ENCODE data around the gene AOPEP. TPM values are rescaled to one million over a fixed set of nuclear protein-coding genes. Genes with fewer than 3 reads are reported as not detected.

Gene AOPEP
- total RNA-seq, 1 donor from 2014 or later: 25.8 TPM

GRCh38 chr9:95007226-95007869, 280.8 kb downstream of the AOPEP start:
- no peak for DNase-seq
- H3K4me3 Mint-ChIP-seq (ENCODE audit: unreplicated experiment): peak overlapping the region; percentile 31

GRCh38 chr9:95008151-95008771, 281.8 kb downstream of the AOPEP start:
- H3K27me3 Mint-ChIP-seq (ENCODE audit: unreplicated experiment): peaks cover 4% of the 10 kb centered on the region
- H3K9me3 Mint-ChIP-seq (ENCODE audit: unreplicated experiment): peaks cover 2% of the 10 kb centered on the region
- TF ChIP-seq CTCF (IDR thresholded peaks at IDR 0.05; ENCODE audit: partially characterized antibody, unreplicated experiment): no peak
- H3K4me3 Mint-ChIP-seq (ENCODE audit: unreplicated experiment): no peak overlapping the region
- DNase-seq: no peak
- no peak overlapping the region for H3K27ac Mint-ChIP-seq (ENCODE audit: unreplicated experiment)
- no peaks in the 10 kb centered on the region for H3K36me3 Mint-ChIP-seq (ENCODE audit: unreplicated experiment)
- no peaks in the 10 kb centered on the region for H3K4me1 Mint-ChIP-seq (ENCODE audit: low read depth, unreplicated experiment)

More at GRCh38 chr9:95007226-95007869, 280.8 kb downstream of the AOPEP start:
- TF ChIP-seq CTCF (IDR thresholded peaks at IDR 0.05; ENCODE audit: partially characterized antibody, unreplicated experiment): no peak
- peaks cover 4% of the 10 kb centered on the region for H3K27me3 Mint-ChIP-seq (ENCODE audit: unreplicated experiment)
- H3K9me3 Mint-ChIP-seq (ENCODE audit: unreplicated experiment): peaks cover 2% of the 10 kb centered on the region
- no peak overlapping the region for H3K27ac Mint-ChIP-seq (ENCODE audit: unreplicated experiment)
- no peaks in the 10 kb centered on the region for H3K36me3 Mint-ChIP-seq (ENCODE audit: unreplicated experiment)
- H3K4me1 Mint-ChIP-seq (ENCODE audit: low read depth, unreplicated experiment): no peaks in the 10 kb centered on the region

GRCh38 chr9:95009459-95009858, 283.0 kb downstream of the AOPEP start:
- no peak overlapping the region for H3K27ac Mint-ChIP-seq (ENCODE audit: unreplicated experiment)
- no peaks in the 10 kb centered on the region for H3K36me3 Mint-ChIP-seq (ENCODE audit: unreplicated experiment)
- no peak overlapping the region for H3K4me3 Mint-ChIP-seq (ENCODE audit: unreplicated experiment)
- no peaks in the 10 kb centered on the region for H3K4me1 Mint-ChIP-seq (ENCODE audit: low read depth, unreplicated experiment)
- DNase-seq: no peak
- TF ChIP-seq CTCF (IDR thresholded peaks at IDR 0.05; ENCODE audit: partially characterized antibody, unreplicated experiment): no peak
- H3K27me3 Mint-ChIP-seq (ENCODE audit: unreplicated experiment): peaks cover 4% of the 10 kb centered on the region
- peaks cover 2% of the 10 kb centered on the region for H3K9me3 Mint-ChIP-seq (ENCODE audit: unreplicated experiment)

- no peak for DNase-seq
- H3K4me1 Mint-ChIP-seq (ENCODE audit: low read depth, unreplicated experiment): no peaks in the 10 kb centered on the region
- H3K27ac Mint-ChIP-seq (ENCODE audit: unreplicated experiment): no peak overlapping the region
- H3K9me3 Mint-ChIP-seq (ENCODE audit: unreplicated experiment): peaks cover under 1% of the 10 kb centered on the region
- H3K27me3 Mint-ChIP-seq (ENCODE audit: unreplicated experiment): peaks cover 2% of the 10 kb centered on the region
- TF ChIP-seq CTCF (IDR thresholded peaks at IDR 0.05; ENCODE audit: partially characterized antibody, unreplicated experiment): no peak
- H3K36me3 Mint-ChIP-seq (ENCODE audit: unreplicated experiment): no peaks in the 10 kb centered on the region
- H3K4me3 Mint-ChIP-seq (ENCODE audit: unreplicated experiment): no peak overlapping the region
Observed at GRCh38 chr9:95010431-95010838, 283.9 kb downstream of the AOPEP start.

- no peak for DNase-seq
- H3K9me3 Mint-ChIP-seq (ENCODE audit: unreplicated experiment): no peaks in the 10 kb centered on the region
- no peaks in the 10 kb centered on the region for H3K4me1 Mint-ChIP-seq (ENCODE audit: low read depth, unreplicated experiment)
- no peaks in the 10 kb centered on the region for H3K36me3 Mint-ChIP-seq (ENCODE audit: unreplicated experiment)
- no peak overlapping the region for H3K27ac Mint-ChIP-seq (ENCODE audit: unreplicated experiment)
- H3K4me3 Mint-ChIP-seq (ENCODE audit: unreplicated experiment): no peak overlapping the region
- TF ChIP-seq CTCF (IDR thresholded peaks at IDR 0.05; ENCODE audit: partially characterized antibody, unreplicated experiment): no peak
- H3K27me3 Mint-ChIP-seq (ENCODE audit: unreplicated experiment): no peaks in the 10 kb centered on the region
Observed at GRCh38 chr9:95012035-95012708, 285.7 kb downstream of the AOPEP start.
